Esophagus squamous epithelium (tissue), 4 donors: Measurements from ENCODE around the gene F2RL2.

ENCODE experiments used
- POLR2A ChIP-seq, 4 donors: fragments of 450-650 bp; IDR thresholded peaks; one replicate each; pipeline ENCODE4 v1.6.1; 2017; ENCODE audit warnings: antibody characterized with exemption in 4 of 4, mild to moderate bottlenecking in 4 of 4, moderate library complexity in 3 of 4
- TF ChIP-seq, protein P1 (sequence below), 6 experiments: fragments of 450-650 bp in 4 of 6; fragments of 200-600 bp in 2 of 6; sonication (generic) in 2 of 6; IDR thresholded peaks; one replicate each; pipeline ENCODE4 v1.5.1; 2016 to 2019; ENCODE audit warnings: antibody characterized with exemption in 6 of 6, mild to moderate bottlenecking in 4 of 6, moderate library complexity in 4 of 6

DNA sequence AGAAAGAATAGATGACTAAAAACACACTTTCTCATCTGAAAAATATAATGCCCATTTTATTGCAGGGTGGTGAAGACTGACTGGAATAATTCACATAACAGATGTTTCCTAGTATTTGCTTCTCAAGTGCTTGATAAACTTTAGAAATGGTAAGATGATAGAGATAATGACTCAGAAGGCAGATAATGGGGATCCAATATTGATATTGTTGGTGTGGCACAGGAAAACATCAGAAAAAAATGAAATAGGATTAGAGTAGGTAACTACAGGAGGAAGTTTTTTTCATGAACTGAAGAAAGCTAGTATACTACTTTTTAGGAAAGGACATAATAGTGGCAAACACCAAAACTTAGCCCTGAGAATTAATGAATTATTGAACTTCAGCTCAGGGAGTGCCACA lies 20.2 kb upstream of the F2RL2 start:
- TF ChIP-seq, protein P1, sequence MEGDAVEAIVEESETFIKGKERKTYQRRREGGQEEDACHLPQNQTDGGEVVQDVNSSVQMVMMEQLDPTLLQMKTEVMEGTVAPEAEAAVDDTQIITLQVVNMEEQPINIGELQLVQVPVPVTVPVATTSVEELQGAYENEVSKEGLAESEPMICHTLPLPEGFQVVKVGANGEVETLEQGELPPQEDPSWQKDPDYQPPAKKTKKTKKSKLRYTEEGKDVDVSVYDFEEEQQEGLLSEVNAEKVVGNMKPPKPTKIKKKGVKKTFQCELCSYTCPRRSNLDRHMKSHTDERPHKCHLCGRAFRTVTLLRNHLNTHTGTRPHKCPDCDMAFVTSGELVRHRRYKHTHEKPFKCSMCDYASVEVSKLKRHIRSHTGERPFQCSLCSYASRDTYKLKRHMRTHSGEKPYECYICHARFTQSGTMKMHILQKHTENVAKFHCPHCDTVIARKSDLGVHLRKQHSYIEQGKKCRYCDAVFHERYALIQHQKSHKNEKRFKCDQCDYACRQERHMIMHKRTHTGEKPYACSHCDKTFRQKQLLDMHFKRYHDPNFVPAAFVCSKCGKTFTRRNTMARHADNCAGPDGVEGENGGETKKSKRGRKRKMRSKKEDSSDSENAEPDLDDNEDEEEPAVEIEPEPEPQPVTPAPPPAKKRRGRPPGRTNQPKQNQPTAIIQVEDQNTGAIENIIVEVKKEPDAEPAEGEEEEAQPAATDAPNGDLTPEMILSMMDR (IDR thresholded peaks at IDR 0.05), result no peak
- no peak for TF ChIP-seq POLR2A (IDR thresholded peaks at IDR 0.05)
